HG03520 (cell line): Measurements from ENCODE around the gene CACNA1S.

Source experiments
- ATAC-seq: cut with Tn5 transposase; IDR thresholded peaks from one replicate; pipeline ENCODE4 v1.9.1; 2021; ENCODE audit warnings: mild to moderate bottlenecking, moderate library complexity; ENCODE audit not compliant: unreplicated experiment

CACNA1S gene

DNA sequence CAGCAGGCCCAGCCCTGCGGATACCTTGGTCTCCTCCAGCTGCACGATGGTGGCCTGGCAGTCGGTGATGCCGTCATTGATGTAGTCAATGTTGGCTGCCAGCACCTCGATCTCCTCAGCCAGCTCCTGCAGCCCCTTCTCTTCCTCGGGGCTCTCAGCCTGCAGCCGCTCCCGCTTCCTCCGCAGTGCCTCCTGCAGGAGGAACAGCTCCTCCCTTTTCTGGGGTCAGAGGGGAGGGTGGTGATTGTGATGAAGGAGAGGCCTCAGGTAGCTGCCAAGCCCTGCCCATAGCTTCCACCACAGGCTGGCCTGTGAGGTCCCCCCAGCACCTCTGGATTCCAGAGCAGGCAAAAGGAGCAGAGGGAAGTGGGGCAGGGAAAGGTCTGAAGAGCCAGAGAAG lies 122.1 kb downstream of the CACNA1S start:
- no peak for ATAC-seq
